ENCODE measurements around the gene FAN1. TPM values are rescaled to one million over a fixed set of nuclear protein-coding genes. Genes with fewer than 3 reads are reported as not detected.

Gene FAN1
- total and polyA plus RNA-seq, 2 donors from 2014 or later, result 11.4 to 23.7 TPM

DNA sequence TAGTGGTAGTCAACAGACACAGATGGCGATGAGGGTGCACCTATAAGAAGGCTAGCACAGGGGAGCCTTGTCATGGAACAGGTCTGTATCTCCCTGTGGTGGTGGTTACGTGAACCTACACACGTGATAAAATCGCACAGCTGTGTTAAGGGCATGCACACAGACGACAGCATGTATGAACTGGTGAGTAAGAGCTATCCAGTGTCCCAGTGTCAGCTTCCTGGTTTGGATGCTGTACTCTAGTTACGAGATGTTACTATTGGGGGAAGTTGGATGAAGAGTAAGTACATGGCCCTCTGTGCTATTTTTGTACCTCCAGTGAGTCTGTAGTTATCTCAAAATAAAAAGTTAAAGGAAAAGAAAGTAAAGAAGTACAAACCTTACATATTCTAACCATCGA, 49.5 kb downstream of the FAN1 start:
- H3K9ac ChIP-seq (ENCODE audit: low read length in 3 of 3), result no peak overlapping the region
- intact Hi-C loops (cut with DNase I), result no loop called here
- peaks cover 27 to 68% (median 43%) of the 10 kb centered on the region in 3 donors for H3K36me3 ChIP-seq (ENCODE audit: control insufficient read depth in 2 of 3, insufficient read depth in 3 of 3, low read length in 3 of 3)

DNA sequence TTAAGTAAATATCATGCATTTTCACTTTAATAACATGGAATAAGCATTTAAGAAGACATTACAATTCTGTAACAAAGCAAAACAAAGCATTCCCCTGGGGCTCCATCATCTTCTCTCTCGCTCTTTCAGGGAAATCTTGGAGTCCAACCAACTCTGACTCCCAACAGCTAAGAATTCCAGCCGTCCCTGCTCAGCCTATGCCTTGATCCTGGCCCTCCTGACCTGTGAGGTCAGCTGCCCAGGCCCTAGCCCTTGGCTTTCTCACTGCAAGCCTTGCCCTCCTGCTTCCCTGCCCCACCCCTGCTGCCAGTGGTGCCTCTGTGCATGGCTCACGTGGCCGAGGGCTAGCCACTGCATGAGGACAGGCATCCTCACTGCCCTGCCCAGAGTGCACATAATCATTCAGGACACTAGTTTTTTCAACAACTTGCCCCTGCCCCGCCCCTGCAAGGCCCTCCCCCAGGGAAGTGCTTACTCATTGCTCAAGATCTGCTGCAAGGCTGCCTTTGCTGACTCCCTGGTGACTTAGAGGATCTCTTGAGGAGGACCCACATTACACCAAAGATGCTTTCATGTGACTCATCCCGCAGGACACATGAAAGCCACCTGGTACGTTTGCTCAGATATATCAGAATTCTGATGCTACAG, 50.1 kb downstream of the FAN1 start:
- Histone ChIP-seq H3K4me1 (ENCODE audit: control insufficient read depth in 2 of 3, insufficient read depth in 2 of 3, low read depth in 1 of 3, low read length in 3 of 3) (no peaks in the 10 kb centered on the region), H3K9ac (ENCODE audit: low read length in 3 of 3) (no peak overlapping the region), H3K27ac (ENCODE audit: low read depth in 2 of 2, low read length in 2 of 2) (no peak overlapping the region), H3K4me3 (ENCODE audit: low read length in 3 of 3) (no peak overlapping the region), H3K9me3 (ENCODE audit: control insufficient read depth in 2 of 3, insufficient read depth in 1 of 3, low read length in 3 of 3) (no peaks in the 10 kb centered on the region), H3K36me3 (ENCODE audit: control insufficient read depth in 2 of 3, insufficient read depth in 3 of 3, low read length in 3 of 3) (peaks cover 25 to 68% (median 43%) of the 10 kb centered on the region in 3 donors), H3K27me3 (ENCODE audit: control insufficient read depth, insufficient read depth, low read length) (no peaks in the 10 kb centered on the region)
- FAIRE-seq (no peak), DNase-seq (peak in 1 of 5 donors; percentile 76)
- TF ChIP-seq, protein P1, sequence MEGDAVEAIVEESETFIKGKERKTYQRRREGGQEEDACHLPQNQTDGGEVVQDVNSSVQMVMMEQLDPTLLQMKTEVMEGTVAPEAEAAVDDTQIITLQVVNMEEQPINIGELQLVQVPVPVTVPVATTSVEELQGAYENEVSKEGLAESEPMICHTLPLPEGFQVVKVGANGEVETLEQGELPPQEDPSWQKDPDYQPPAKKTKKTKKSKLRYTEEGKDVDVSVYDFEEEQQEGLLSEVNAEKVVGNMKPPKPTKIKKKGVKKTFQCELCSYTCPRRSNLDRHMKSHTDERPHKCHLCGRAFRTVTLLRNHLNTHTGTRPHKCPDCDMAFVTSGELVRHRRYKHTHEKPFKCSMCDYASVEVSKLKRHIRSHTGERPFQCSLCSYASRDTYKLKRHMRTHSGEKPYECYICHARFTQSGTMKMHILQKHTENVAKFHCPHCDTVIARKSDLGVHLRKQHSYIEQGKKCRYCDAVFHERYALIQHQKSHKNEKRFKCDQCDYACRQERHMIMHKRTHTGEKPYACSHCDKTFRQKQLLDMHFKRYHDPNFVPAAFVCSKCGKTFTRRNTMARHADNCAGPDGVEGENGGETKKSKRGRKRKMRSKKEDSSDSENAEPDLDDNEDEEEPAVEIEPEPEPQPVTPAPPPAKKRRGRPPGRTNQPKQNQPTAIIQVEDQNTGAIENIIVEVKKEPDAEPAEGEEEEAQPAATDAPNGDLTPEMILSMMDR (IDR thresholded peaks at IDR 0.05; ENCODE audit: borderline replicate concordance, extremely low read depth, insufficient read depth), result no peak
- intact Hi-C loops (cut with DNase I), result no loop called here

More for the DNA sequence above, 49.5 kb downstream of the FAN1 start:
- DNase-seq (no peak), FAIRE-seq (no peak)
- Histone ChIP-seq H3K27ac (ENCODE audit: low read depth in 2 of 2, low read length in 2 of 2) (no peak overlapping the region), H3K4me3 (ENCODE audit: low read length in 3 of 3) (no peak overlapping the region), H3K9me3 (ENCODE audit: control insufficient read depth in 2 of 3, insufficient read depth in 1 of 3, low read length in 3 of 3) (no peaks in the 10 kb centered on the region), H3K27me3 (ENCODE audit: control insufficient read depth, insufficient read depth, low read length) (no peaks in the 10 kb centered on the region), H3K4me1 (ENCODE audit: control insufficient read depth in 2 of 3, insufficient read depth in 2 of 3, low read depth in 1 of 3, low read length in 3 of 3) (no peaks in the 10 kb centered on the region)
- TF ChIP-seq, protein P1 (IDR thresholded peaks at IDR 0.05; ENCODE audit: borderline replicate concordance, extremely low read depth, insufficient read depth), result no peak

DNA sequence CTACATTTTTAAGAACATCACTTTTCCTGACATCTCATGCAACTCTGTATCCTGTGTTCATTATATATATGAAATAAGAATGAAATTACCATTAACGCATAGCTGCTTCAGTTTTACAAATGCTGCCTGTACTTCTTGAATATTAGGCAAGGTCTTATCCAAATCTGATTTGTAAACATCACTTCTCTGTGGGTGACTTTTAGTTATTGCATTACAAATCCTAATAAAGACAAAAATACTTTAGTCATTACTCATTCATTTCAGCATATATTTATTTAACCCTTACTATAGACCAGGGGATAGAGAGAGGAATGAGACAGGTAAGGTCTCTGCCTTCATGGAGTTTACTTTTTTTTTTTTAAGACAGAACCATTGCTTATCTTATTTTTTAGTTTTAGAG, 51.0 kb downstream of the FAN1 start:
- Histone ChIP-seq H3K27me3 (ENCODE audit: control insufficient read depth, insufficient read depth, low read length) (no peaks in the 10 kb centered on the region), H3K27ac (ENCODE audit: low read depth in 2 of 2, low read length in 2 of 2) (no peak overlapping the region), H3K36me3 (ENCODE audit: control insufficient read depth in 2 of 3, insufficient read depth in 3 of 3, low read length in 3 of 3) (peaks cover 24 to 72% (median 41%) of the 10 kb centered on the region in 3 donors), H3K9me3 (ENCODE audit: control insufficient read depth in 2 of 3, insufficient read depth in 1 of 3, low read length in 3 of 3) (no peaks in the 10 kb centered on the region), H3K4me1 (ENCODE audit: control insufficient read depth in 2 of 3, insufficient read depth in 2 of 3, low read depth in 1 of 3, low read length in 3 of 3) (no peaks in the 10 kb centered on the region), H3K4me3 (ENCODE audit: low read length in 3 of 3) (no peak overlapping the region), H3K9ac (ENCODE audit: low read length in 3 of 3) (no peak overlapping the region)
- no peak for DNase-seq
- FAIRE-seq, result no peak
- TF ChIP-seq, protein P1 (IDR thresholded peaks at IDR 0.05; ENCODE audit: borderline replicate concordance, extremely low read depth, insufficient read depth), result no peak
- intact Hi-C loops (cut with DNase I), result no loop called here

Measured in kidney (tissue), 14 donors.